B cell (primary cell): ENCODE data around the gene RARA. TPM values are rescaled to one million over a fixed set of nuclear protein-coding genes. Genes with fewer than 3 reads are reported as not detected.
A peak's percentile ranks its signal among the peaks of the same experiment; 100 is the strongest.

Source experiments
- ATAC-seq: fragments of 200-7000 bp; cut with Tn5 transposase; one replicate; pipeline ENCODE4 v1.10.0; 2021; ENCODE audit warnings: low read depth, mild to moderate bottlenecking, moderate number of reproducible peaks, moderate library complexity
- CTCF ChIA-PET: fragments of 350-600 bp; sonication (Branson Sonifier 250); formaldehyde crosslinking; loops from one replicate; lab custom pipeline; 2021; ENCODE audit warnings: antibody characterized with exemption, inconsistent platforms; lab: Charles Lee
- POLR2A ChIA-PET: fragments of 350-600 bp; sonication (Branson Sonifier 250); formaldehyde crosslinking; loops from one replicate; lab custom pipeline; 2021; ENCODE audit warnings: antibody characterized with exemption; lab: Charles Lee
- DNase-seq: peaks from one replicate; pipeline ENCODE4 v3.0.0; 2013
- H2AFZ ChIP-seq: 2 replicates; pipeline ENCODE4 v1.6.1; 2012; ENCODE audit warnings: mild to moderate bottlenecking, low read depth, low read length; ENCODE audit not compliant: insufficient read depth, poor library complexity, severe bottlenecking
- H3K27ac ChIP-seq, 2 donors: 1 replicate in 1 of 2; 2 replicates in 1 of 2; pipeline ENCODE4 v1.5.1; 2012 to 2013; ENCODE audit warnings: low read length in 2 of 2, mild to moderate bottlenecking in 2 of 2, moderate library complexity in 1 of 2
- H3K27me3 ChIP-seq, 4 experiments: fragments of 200-600 bp in 1 of 4; sonication (generic) in 1 of 4; replicated peaks in 1 of 4; 1 replicate in 2 of 4; 2 replicates in 2 of 4; pipeline versions ENCODE4 v1.6.1 to v1.7.0; 2013 to 2016; ENCODE audit warnings: low read length in 3 of 4, mild to moderate bottlenecking in 2 of 4, mixed read lengths in 1 of 4, moderate library complexity in 1 of 4; ENCODE audit not compliant: insufficient read depth in 4 of 4, control insufficient read depth in 3 of 4; ENCODE audit errors: control extremely low read depth in 1 of 4
- H3K36me3 ChIP-seq, 2 experiments: replicated peaks in 1 of 2; 1 replicate in 1 of 2; 2 replicates in 1 of 2; pipeline versions ENCODE4 v1.6.1 to v1.7.1; 2013; ENCODE audit warnings: low read length in 1 of 2; ENCODE audit not compliant: insufficient read depth in 2 of 2, control insufficient read depth in 1 of 2; ENCODE audit errors: control extremely low read depth in 1 of 2, extremely low read depth in 1 of 2
- H3K4me1 ChIP-seq, 2 donors: fragments of 200-600 bp in 1 of 2; sonication (generic) in 1 of 2; 1 replicate in 1 of 2; 2 replicates in 1 of 2; pipeline versions ENCODE4 v1.5.1 to v1.6.1; 2013 to 2017; ENCODE audit warnings: low read length in 2 of 2; ENCODE audit not compliant: control insufficient read depth in 2 of 2, insufficient read depth in 2 of 2
- H3K4me2 ChIP-seq: replicated peaks from 2 replicates; pipeline ENCODE3; 2012; ENCODE audit warnings: mild to moderate bottlenecking, low read depth, low read length; ENCODE audit not compliant: poor library complexity, severe bottlenecking
- H3K4me3 ChIP-seq, 5 experiments: fragments of 200-600 bp in 1 of 5; sonication (generic) in 1 of 5; 1 replicate in 3 of 5; 2 replicates in 2 of 5; pipeline versions ENCODE4 v1.5.1 to v1.7.0; 2011 to 2016; ENCODE audit warnings: low read length in 4 of 5, mild to moderate bottlenecking in 4 of 5, low read depth in 2 of 5, control low read depth in 1 of 5, moderate library complexity in 1 of 5; ENCODE audit not compliant: insufficient read depth in 1 of 5; ENCODE audit errors: control extremely low read depth in 1 of 5, extremely low read depth in 1 of 5
- H3K79me2 ChIP-seq: fragments of 200-600 bp; sonication (generic); one replicate; pipeline ENCODE4 v1.6.0; 2016; ENCODE audit warnings: low read length; ENCODE audit not compliant: control insufficient read depth, insufficient read depth
- H3K9ac ChIP-seq: fragments of 200-600 bp; sonication (generic); 2 replicates; pipeline ENCODE4 v1.6.1; 2017; ENCODE audit warnings: mild to moderate bottlenecking, low read length, moderate library complexity
- H3K9me3 ChIP-seq, 3 donors: one replicate each; pipeline versions ENCODE4 v1.6.1 to v1.7.1; 2013; ENCODE audit warnings: low read length in 2 of 3; ENCODE audit not compliant: control insufficient read depth in 2 of 3, insufficient read depth in 1 of 3; ENCODE audit errors: control extremely low read depth in 1 of 3
- H4K20me1 ChIP-seq: 2 replicates; pipeline ENCODE4 v1.6.0; 2012; ENCODE audit warnings: mild to moderate bottlenecking, low read length; ENCODE audit not compliant: insufficient read depth, control insufficient read depth, poor library complexity, severe bottlenecking
- H3K27ac Mint-ChIP-seq: one replicate; pipeline ENCODE4 v1.8.0; 2021; ENCODE audit warnings: mixed read lengths
- H3K27me3 Mint-ChIP-seq: one replicate; pipeline ENCODE4 v1.8.0; 2021; ENCODE audit warnings: mixed read lengths
- H3K4me1 Mint-ChIP-seq: one replicate; pipeline ENCODE4 v1.8.0; 2021; ENCODE audit warnings: mixed read lengths
- H3K4me3 Mint-ChIP-seq: one replicate; pipeline ENCODE4 v1.8.0; 2021; ENCODE audit warnings: mixed read lengths
- H3K9me3 Mint-ChIP-seq: one replicate; pipeline ENCODE4 v1.8.0; 2022; ENCODE audit warnings: mixed read lengths; ENCODE audit not compliant: insufficient read depth
- CTCF ChIP-seq: fragments of 200-600 bp; IDR thresholded peaks from one replicate; pipeline ENCODE4 v1.8.0; 2022; ENCODE audit warnings: antibody characterized with exemption, mild to moderate bottlenecking
- EZH2 ChIP-seq: IDR thresholded peaks from 2 replicates; pipeline ENCODE4 v1.6.1; 2012; ENCODE audit warnings: borderline replicate concordance, low read depth, mild to moderate bottlenecking, moderate library complexity, low read length; ENCODE audit not compliant: insufficient read depth, poor library complexity, severe bottlenecking
- WGBS: methylation state at CpG from one replicate; pipeline ENCODE4 v1.1.5; 2013; ENCODE audit warnings: missing lambda C conversion rate; ENCODE audit not compliant: insufficient coverage; 5-methylcytosine and 5-hydroxymethylcytosine counted together
- intact Hi-C: fragments of 100-400 bp; cut with micrococcal nuclease; formaldehyde crosslinking; loops from one replicate; pipeline ENCODE4 v1.10.0; 2022
- polyA plus RNA-seq: library from polyadenylated mRNA; depleted of rRNA; stranded (reverse); fragments of >200 nt; gene quantifications from 2 replicates; pipeline ENCODE4 v1.2.3, GENCODE V29; 2012
- total RNA-seq, 2 donors: library from RNA; stranded (reverse); fragments of 120-200 nt in 1 of 2; gene quantifications; 1 replicate in 1 of 2; 2 replicates in 1 of 2; pipeline versions ENCODE4 v1.2.3 to v1.2.4, GENCODE V29; 2013 to 2022

RARA gene
- total and polyA plus RNA-seq, 2 donors (not counting 1 experiment from before 2014, with no cell fraction given): 20.7 to 86.2 TPM

- Mint-ChIP-seq H3K27me3 (no peaks in the 10 kb centered on the region), H3K4me1 (peaks cover 79% of the 10 kb centered on the region), H3K4me3 (peak overlapping the region; percentile 91), H3K27ac (peak overlapping the region; percentile 78), H3K9me3 (no peaks in the 10 kb centered on the region)
- peaks cover 0 to 20% of the 10 kb centered on the region in 2 experiments for H3K36me3 ChIP-seq
- POLR2A ChIA-PET: interaction anchor here (0.5 to 8.4 kb wide), 5 partner anchors 9 to 31 kb away, joined by 3 to 96 read pairs (median 6); no protein-coding TSS in a partner anchor
- peaks cover 65 to 78% of the 10 kb centered on the region in 2 donors for H3K4me1 ChIP-seq
- H3K9ac ChIP-seq: peak overlapping the region; percentile 61
- 8% methylated on average over 27 of the region's 45 CpGs for WGBS
- intact Hi-C loops: no loop called here
- H2AFZ ChIP-seq: no peak overlapping the region
- H3K4me3 ChIP-seq: peak overlapping the region in 4 of 5 experiments; percentile 31 to 55 (median 46)
- H3K27me3 ChIP-seq: no peaks in the 10 kb centered on the region
- H3K79me2 ChIP-seq: peaks cover 62% of the 10 kb centered on the region
- peak overlapping the region; percentile 49 to 68 for H3K27ac ChIP-seq
- no peaks in the 10 kb centered on the region for H3K9me3 ChIP-seq
- DNase-seq (peak; percentile 55), ATAC-seq (no peak)
- peak overlapping the region; percentile 100 for H3K4me2 ChIP-seq
- peaks cover 42% of the 10 kb centered on the region for H4K20me1 ChIP-seq
- CTCF ChIA-PET: interaction anchor here (0.8 to 8.3 kb wide), 7 partner anchors 10 to 127 kb away, joined by 3 to 119 read pairs (median 10); partner anchors contain the start of gene TOP2A
- no peak for TF ChIP-seq EZH2
- TF ChIP-seq CTCF: no peak
Measured at GRCh38 chr17:40345161-40345993, 36.4 kb downstream of the RARA start.
